Esophagus muscularis mucosa (tissue), 3 donors: ENCODE measurements around the gene FKBP2.

Experiments used
- POLR2AphosphoS5 ChIP-seq, 2 donors: sonication (generic); formaldehyde crosslinking; IDR thresholded peaks; one replicate each; pipeline ENCODE4 v1.6.1; 2017; ENCODE audit warnings: antibody characterized with exemption in 2 of 2
- TF ChIP-seq, protein P1 (sequence below), 3 experiments: fragments of 200-600 bp in 2 of 3; fragments of 450-650 bp in 1 of 3; sonication (generic) in 2 of 3; IDR thresholded peaks; one replicate each; pipeline ENCODE4 v1.5.1; 2017 to 2019; ENCODE audit warnings: antibody characterized with exemption in 3 of 3, mild to moderate bottlenecking in 2 of 3, moderate library complexity in 1 of 3

DNA sequence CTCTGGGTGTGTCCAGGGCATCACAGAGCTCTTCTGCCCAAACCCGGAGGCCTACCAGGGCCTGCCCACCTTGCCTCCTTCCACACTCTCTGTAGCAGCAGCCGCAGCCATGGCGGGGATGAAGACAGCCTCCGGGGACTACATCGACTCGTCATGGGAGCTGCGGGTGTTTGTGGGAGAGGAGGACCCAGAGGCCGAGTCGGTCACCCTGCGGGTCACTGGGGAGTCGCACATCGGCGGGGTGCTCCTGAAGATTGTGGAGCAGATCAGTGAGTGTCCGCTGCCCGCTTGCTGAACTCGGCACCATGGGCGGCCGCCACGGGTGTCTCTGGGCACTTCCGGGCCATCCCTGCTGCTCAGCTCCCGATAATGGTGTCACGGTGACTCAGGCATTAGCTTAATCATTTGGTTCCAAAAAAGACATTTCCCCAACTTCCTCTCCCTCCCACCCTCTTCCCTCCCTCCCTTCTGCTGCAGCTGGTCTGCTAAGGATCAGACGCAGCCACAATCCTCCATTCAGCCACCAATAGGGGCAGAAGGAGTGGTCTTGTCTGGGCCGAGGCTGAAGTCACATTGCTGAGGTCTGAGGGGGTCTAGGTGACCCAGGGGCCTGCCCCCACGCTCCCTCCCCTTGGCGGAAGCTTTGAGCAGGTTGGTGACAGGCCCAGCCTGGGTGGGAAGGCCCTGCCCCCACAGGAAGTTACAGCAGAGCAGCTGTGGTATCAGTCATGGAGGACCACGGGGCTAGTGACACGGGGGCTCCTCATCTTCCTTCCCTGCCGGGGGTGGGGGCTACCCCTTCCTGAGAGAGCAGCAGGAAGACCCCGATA lies 33.4 kb upstream of the FKBP2 start:
- TF ChIP-seq, protein P1, sequence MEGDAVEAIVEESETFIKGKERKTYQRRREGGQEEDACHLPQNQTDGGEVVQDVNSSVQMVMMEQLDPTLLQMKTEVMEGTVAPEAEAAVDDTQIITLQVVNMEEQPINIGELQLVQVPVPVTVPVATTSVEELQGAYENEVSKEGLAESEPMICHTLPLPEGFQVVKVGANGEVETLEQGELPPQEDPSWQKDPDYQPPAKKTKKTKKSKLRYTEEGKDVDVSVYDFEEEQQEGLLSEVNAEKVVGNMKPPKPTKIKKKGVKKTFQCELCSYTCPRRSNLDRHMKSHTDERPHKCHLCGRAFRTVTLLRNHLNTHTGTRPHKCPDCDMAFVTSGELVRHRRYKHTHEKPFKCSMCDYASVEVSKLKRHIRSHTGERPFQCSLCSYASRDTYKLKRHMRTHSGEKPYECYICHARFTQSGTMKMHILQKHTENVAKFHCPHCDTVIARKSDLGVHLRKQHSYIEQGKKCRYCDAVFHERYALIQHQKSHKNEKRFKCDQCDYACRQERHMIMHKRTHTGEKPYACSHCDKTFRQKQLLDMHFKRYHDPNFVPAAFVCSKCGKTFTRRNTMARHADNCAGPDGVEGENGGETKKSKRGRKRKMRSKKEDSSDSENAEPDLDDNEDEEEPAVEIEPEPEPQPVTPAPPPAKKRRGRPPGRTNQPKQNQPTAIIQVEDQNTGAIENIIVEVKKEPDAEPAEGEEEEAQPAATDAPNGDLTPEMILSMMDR (IDR thresholded peaks at IDR 0.05), result no peak
- peak in 1 of 2 donors; percentile 50 for TF ChIP-seq POLR2AphosphoS5 (IDR thresholded peaks at IDR 0.05)
